Gastroesophageal sphincter (tissue), 3 donors: ENCODE measurements around the gene NXPH1.

Experiments
- CTCF ChIP-seq, 4 experiments: fragments of 200-600 bp in 2 of 4; fragments of 450-650 bp in 2 of 4; sonication (generic) in 1 of 4; IDR thresholded peaks; one replicate each; pipeline ENCODE4 v1.5.1; 2017 to 2019; ENCODE audit warnings: antibody characterized with exemption in 4 of 4, mild to moderate bottlenecking in 2 of 4, moderate library complexity in 2 of 4
- POLR2A ChIP-seq, 2 donors: fragments of 450-650 bp; IDR thresholded peaks; one replicate each; pipeline ENCODE4 v1.6.1; 2017; ENCODE audit warnings: antibody characterized with exemption in 2 of 2, mild to moderate bottlenecking in 2 of 2, moderate library complexity in 1 of 2

- TF ChIP-seq CTCF (IDR thresholded peaks at IDR 0.05) (no peak), POLR2A (IDR thresholded peaks at IDR 0.05) (no peak)
Measured at GRCh38 chr7:8627325-8627724, 193.9 kb downstream of the NXPH1 start.
